GM18502 (cell line): ENCODE data around the gene CNGA4.
"Not testable (repeated sequence)": the region's sequence is repeated elsewhere in the genome, so short reads cannot be mapped to it uniquely, and the experiment has no call there.

Experiments
- ATAC-seq: cut with Tn5 transposase; IDR thresholded peaks from one replicate; pipeline ENCODE4 v1.9.1; 2021; ENCODE audit warnings: mild to moderate bottlenecking; ENCODE audit not compliant: unreplicated experiment, poor library complexity

The CNGA4 gene

DNA sequence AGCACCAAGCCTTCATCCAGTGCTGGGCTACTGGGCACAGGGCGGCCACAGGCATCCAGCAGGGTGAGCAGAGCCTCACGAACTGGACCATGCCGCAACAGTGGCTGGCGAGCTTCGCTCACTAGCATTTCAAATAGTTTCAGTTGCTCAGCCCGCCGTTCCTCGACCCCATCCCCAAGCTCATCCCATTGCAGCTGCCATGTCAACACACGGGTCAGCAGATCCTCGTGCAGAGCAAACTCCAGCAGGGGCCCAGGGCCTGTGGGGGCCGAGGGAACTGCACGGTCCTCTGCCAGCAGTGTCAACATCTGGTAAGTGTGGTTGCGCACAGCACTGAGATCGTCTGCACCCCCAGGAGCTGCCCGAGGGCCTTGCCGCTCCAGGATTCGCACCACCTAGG is 15.0 kb upstream of the CNGA4 start:
- ATAC-seq, result no peak

DNA sequence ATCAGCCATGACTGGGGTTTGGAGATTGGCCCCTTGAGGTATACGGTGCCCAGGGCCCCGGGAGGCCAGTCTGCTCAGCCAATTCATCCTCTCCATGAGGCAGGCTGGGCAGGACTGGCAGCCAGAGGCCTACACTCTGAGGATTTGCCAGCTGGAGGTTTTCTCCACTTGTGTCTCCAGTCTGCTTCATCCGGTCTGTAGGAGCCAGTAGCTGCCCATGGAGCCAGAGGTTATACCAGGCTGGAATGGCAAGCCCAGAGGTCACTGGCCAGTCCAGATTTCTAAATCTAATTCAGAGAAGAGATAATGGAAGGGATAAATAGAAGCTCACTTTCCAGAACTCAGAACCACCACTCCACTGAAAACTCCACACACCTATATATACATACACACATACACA is 14.5 kb upstream of the CNGA4 start:
- no peak for ATAC-seq

DNA sequence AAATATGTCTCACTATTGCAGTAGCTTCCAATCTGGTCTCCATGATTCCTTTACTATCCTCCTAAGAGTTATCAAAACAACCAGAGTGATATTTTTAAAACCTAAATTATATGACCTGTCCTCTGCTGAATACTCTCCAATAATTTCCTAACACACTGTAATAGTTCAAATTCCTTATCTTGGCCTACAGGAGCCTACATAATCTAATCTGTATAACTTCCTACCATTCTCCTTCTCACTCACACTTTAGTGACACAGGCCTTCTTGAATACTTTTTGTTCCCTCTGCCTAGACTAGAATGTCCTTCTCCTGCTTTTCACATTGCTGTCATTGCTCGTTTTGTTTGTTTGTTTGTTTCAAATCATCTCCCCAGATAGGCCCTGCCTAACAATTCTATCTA is 13.9 kb upstream of the CNGA4 start:
- ATAC-seq, result no peak

DNA sequence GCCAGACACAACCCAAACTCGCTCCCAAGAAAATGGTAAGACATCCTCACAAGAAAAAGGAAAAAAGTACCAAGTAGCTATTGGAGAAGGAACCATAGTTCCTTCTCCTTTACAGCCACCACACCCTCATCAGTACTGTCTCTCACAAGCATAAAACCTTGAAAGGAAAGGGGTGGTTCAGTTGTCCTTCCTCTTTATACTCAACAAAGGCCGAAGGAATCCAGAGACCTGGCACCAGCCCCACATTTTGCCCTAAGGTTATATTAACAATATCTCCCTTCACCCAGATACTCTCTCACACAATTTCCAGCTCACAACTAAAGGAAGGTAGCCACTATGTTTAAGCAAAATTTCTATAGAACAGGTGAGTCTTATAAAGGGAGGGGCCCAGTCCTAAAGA is 13.0 kb upstream of the CNGA4 start:
- ATAC-seq, result no peak

DNA sequence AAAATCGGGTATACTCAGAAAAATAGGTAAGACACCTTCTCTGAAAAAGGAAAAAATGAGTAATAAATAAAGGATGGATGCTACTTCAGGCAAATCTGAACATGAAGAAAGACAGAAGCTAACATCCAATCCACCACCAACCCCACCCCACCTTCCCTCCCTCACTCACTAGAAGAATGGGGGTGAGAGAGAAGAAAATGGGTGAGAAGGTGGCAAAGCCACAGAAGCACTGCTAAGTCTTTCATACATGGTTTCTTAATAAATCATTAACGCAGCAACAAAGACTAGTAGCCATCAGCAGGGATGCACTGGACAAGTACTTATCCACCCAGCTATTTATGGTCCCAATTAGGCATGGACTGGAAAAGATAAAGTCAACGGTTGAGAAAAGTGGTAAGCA is 10.4 kb upstream of the CNGA4 start:
- ATAC-seq, result no peak

DNA sequence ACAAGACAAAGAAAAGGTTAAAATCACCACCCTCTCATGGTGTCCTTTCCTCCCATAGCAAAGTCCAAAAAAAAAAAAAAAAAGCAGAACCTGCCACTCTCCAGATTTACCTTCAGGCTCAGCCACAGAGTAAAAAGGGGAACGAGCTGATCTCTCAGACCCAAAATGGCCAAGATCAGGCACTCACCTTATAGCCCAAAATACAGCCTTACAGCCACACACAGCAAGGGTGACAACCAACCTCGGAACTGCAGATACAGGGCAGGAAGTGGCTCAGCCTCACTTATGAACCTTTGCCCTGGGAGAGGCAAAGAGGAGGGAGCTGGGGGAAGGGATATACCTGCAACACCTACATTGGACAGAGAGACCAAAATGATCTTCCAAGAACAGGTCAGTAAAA is 9.0 kb upstream of the CNGA4 start:
- no peak for ATAC-seq

DNA sequence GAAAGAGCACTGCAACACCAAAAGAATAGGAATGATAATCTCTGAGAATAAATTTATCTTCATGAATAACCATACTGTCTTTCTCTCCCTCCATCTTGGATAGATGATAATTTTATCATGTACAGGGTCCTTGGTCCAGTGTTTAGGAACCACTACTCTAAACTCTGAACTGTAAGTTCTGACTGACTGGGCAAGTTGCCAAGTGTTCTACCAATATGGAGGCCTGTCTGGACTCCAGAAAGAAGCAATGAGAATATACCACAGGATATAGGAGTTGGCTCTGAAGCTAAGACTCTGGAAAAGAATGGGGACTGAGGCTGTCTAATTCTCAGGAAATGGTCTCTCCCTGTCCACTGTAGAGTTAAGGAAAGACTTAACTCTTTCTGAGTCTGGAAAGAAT is 6.0 kb upstream of the CNGA4 start:
- ATAC-seq, result no peak

DNA sequence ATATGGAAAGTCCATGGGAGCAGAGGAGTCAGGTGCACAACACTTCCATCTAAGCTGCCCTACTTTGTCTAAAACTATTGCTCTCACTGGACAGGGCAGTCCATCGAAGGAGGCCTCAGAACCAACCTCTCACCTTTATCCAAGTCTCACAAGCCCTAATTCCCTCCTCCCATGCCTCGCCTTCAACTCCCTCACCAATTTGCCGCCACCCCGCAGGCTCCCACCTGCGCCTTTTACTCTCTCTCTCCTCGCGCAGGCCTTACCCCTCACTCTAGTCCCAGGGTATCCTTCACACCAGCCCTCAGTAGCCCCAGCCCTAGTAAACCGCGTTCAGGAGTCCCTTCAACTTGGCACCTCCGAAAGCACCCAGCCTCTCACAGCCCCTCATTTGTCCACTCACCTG is 4.9 kb upstream of the CNGA4 start:
- ATAC-seq, result no peak

DNA sequence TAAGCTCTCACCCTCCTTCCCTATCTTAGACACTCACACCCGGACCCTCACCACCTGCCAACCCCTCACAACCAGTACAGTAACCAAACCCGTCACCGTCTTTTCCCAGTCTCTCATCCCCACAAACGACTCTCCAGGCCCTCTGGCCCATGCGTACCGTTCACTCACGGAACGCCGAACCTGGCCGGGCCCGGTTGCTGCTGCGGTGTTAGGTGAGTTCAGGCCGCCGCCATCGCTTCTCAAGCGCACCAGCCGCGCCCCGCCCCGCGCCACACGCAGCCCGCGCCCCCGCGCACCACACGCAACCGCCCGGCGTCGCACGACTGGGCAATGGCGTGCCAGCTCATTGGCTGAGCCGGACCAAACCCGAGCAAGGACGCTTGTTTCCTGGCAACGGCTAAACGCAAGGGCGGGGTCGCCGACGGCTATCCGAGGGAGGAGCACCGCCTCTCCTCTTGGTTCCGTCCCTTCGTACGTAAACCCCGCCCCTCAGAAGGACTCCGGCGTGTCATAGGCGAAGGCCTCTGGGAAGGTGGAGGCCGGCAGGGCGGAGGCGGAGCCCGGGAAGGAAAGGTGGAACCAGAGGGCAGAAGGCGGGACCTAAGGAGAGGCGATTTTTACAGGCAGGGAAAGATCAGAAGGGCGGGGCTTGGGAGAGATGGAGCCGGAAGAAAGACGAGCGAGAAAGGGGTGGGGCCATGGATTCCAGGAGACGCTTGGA is 4.3 kb upstream of the CNGA4 start, which contains the start of gene FHIP1B:
FHIP1B (minus strand) TSS at position 250 of the 721 bp plus-strand sequence. CDS start 10,120 bp downstream, outside the sequence.
- ATAC-seq, result peak; percentile 95

DNA sequence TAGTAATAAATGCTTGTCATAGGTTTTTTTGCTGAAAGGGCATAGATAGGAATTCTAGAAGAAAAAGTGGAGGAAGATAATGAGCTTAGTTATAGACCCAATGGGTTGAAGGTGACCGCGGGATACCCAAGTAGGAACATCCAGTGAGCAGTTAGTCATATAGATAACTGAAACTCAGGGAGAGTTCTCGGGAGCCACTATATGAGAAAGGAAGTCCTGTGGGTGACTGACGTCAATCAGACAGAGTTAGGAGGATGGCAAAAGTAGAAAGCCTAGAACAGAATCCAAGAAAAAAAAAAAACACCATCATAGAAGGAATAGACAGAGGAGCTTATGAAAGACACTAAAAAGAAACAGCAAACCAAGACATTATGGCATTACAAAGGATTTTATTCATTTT is 1.6 kb upstream of the CNGA4 start:
- ATAC-seq, result no peak

DNA sequence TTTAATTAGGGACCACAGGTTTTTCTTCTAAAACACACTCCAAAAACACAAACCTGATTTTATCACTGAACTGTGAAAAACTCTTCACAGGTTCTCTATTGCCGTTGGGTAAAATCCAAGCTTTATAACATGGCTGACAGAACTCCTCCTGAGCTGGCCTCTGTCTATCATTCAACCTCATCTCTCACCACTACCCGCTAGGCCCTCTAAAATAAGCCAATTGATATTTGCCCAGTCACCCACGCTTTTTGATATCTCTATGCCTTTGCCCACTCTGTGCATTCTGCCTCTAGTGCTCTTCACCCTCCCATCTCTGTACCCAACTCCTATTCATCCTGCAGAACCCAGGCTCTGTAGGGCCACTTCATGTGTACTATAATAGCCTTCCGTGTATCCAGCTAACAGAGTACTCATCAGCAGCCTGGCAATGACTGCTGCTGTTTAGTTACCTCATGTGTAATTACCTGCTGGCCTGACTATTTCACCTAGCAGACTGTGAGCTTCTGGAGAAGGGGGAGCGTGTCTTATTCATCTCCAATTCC is 1.1 kb upstream of the CNGA4 start:
- ATAC-seq, result no peak

DNA sequence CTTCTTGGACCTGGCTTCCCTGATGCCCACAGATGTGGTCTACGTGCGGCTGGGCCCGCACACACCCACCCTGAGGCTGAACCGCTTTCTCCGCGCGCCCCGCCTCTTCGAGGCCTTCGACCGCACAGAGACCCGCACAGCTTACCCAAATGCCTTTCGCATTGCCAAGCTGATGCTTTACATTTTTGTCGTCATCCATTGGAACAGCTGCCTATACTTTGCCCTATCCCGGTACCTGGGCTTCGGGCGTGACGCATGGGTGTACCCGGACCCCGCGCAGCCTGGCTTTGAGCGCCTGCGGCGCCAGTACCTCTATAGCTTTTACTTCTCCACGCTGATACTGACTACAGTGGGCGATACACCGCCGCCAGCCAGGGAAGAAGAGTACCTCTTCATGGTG is 1.2 kb downstream of the CNGA4 start:
- ATAC-seq, result no peak

DNA sequence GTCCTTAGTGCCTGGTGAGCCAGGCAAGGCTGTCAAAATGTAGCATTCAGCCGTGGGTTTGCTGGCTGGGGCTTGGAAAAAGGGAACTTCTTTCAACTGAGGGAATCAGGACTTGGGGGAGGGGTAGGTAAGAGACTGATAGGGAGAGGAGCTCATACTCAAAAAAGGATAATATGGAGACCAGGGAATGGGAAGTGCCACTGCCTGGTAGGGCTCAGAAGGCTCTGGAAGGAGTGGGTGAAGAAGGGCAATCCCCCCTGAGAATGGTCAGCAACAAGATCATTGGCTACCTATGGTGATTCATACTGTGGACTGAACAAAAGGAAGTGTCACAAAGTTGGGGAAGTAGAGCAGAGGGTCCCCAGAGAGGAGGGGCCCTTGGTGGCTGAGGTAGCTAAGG is 1.9 kb downstream of the CNGA4 start:
- ATAC-seq, result no peak

DNA sequence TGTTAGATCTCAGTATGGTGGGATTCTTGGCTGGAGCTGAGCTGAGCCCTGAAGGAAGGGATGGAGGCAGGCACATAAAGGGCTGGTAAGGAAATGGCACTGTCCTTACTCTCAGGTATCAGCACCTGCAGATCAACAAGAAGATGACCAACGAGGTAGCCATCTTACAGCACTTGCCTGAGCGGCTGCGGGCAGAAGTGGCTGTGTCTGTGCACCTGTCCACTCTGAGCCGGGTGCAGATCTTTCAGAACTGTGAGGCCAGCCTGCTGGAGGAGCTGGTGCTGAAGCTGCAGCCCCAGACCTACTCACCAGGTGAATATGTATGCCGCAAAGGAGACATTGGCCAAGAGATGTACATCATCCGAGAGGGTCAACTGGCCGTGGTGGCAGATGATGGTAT is 2.4 kb downstream of the CNGA4 start:
- no peak for ATAC-seq

DNA sequence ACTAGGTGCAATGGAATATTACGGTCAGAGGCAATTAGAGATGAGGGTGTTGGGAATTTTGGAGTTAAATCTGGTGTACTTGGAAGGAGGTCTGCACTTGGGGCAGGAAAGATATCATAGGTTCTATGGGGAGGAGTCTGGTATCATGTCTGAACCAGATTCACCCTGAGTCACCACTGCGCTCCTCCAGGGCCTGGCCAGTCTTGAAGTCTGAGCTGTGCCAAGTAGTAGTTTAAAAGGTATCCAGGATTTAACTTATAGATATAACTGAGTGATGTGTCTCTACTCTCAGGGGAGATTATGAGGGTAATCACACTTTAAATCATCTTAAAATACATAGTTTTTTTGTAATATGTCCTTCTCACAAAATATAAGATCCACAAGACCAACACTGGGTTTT is 6.6 kb downstream of the CNGA4 start:
- no peak for ATAC-seq

DNA sequence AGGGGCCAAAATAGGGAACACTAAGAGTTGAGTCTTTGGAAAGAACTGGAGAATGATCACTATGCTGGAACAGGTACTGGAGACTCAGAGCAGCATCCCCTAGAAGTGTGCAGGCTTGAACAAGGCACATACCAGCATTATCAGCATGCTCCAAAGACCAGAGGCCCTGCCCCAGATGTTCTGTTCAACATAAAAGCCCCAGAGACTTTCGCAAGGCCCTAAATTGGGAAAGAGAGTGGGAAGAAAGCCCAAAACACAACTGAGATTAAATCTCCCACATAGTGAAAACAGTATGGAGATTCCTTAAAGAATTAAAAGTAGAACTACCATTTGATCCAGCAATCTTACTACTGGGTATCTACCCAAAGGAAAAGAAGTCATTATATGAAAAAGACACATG is 9.4 kb downstream of the CNGA4 start:
- ATAC-seq, result no peak

DNA sequence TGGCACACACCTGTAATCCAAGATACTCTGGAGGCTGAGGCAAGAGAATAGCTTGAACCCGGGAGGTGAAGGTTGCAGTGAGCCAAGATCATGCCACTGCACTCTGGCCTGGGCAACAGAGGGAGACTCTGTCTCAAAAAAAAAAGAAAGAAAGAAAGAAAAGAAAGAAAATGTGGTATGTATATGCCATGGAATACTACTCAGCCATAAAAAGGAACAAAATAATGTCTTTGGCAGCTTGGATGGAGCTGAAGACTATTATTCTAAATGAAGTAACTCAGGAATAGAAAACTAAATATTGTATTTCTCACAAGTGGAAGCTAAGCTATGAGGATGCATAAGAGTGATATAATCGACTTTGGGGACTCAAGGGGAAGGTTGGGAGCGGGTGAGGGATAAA is 10.0 kb downstream of the CNGA4 start:
- ATAC-seq, result not testable (repeated sequence)

DNA sequence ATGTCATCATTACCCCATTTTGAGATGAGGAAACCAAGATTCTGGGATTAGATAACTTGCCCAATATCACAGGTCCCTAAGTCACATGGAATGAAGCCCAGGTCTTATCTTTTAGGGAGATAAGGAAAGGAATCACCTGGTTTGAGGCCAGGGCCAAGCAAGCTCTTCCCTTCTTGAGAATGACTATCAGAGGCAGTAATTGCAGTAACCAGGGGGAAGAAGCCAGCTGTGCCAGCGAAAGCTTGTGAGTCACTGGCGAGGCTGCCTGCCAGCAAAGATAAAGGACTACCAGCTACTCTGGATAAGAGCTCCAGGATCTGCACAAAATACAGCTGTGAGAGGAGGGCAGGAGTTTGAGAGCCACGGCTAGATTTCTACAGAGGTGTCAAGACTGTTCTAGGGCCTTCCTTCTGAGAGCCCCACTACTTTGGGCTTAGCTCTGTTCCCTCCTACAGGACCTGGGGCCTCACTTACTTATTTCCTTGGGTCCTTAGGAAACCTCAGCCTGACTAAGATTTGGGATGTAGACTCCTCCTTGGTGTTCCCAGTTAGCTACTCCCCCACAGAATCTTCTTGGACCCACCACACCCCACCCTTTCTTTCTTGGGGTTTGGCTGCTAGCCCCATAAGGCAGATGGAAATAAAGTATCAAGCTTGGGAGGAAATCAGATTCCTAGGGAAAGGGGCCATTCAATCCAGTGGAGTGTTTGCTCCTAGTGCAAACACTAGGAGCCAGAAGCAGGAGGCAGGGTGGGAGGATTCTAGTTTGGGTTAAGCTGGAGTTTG is 11.1 kb downstream of the CNGA4 start:
- no peak for ATAC-seq

DNA sequence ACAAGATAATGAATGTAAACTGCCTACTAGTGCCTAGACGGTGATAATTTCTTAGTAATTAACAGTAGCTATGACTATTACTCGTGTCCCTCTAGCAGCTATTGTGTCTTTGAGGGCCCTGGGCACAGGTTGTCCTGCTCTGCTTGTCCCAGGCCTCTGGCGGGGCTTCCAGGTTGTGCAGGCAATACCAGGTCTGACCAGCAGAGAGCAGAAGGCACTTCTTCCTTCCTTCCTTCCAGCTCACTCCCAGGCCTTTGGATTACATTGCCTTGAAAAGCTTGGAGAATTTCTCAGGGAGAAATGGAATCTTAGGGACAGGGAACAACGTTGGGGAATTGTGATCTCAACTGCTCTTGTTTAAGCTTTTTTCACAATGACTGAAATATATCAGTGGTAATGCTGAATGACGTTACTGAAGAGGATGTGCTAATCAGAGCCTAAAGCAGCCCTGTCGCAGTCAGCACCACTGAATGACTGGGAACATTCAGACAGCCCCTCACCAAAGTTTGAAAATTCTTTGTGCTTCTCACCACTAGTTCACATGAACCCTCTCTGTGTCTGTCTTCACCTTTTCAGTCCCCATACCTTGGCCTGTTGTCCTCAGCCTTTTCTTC is 12.3 kb downstream of the CNGA4 start:
- peak; percentile 80 for ATAC-seq

DNA sequence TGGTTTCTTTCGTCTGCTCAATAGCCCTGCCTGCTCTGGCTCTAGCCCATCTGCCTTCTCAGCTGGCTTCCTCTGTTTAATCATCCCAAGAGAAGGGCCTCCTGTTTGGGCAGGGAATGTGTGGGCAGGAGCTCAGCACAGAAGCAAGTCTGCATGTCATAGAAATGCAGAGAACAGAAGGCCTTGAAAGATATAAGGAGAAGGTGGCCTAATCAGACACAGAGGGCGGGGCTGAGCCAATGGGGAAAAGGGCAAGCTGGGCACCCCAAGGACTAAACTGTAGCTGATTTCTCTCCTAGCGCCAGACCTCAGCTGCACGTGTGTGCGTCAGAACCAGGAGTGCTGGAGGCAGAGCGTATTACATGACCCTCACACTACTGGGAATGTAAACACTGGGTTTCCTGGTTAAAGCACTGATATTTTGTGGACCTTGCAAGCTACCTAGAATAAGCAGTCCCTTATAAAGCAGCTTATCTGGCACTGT is 13.1 kb downstream of the CNGA4 start:
- ATAC-seq, result no peak

DNA sequence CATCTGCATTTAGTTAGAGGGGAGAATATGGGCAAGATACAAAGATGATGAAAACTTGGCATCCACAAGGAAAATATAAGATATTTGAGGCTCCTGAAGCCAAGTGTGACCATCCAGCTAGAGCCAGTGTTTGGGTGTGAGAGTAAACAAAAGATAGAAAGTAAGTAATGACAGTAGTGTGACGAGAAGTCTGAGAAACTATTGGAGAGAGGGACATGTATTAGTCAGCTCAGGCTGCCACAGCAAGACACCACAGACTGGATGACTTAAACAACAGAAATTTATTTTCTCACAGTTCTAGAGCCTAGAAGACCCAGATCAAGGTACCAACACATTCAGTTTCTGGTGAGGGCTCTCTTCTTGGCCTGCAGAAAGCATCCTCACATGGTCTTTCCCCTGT is 14.3 kb downstream of the CNGA4 start:
- peak; percentile 60 for ATAC-seq
